ENCODE measurements around the gene OR10AD1. TPM values are rescaled to one million over a fixed set of nuclear protein-coding genes. Genes with fewer than 3 reads are reported as not detected.

OR10AD1 gene, protein sequence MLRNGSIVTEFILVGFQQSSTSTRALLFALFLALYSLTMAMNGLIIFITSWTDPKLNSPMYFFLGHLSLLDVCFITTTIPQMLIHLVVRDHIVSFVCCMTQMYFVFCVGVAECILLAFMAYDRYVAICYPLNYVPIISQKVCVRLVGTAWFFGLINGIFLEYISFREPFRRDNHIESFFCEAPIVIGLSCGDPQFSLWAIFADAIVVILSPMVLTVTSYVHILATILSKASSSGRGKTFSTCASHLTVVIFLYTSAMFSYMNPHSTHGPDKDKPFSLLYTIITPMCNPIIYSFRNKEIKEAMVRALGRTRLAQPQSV
- not detected for total RNA-seq

DNA sequence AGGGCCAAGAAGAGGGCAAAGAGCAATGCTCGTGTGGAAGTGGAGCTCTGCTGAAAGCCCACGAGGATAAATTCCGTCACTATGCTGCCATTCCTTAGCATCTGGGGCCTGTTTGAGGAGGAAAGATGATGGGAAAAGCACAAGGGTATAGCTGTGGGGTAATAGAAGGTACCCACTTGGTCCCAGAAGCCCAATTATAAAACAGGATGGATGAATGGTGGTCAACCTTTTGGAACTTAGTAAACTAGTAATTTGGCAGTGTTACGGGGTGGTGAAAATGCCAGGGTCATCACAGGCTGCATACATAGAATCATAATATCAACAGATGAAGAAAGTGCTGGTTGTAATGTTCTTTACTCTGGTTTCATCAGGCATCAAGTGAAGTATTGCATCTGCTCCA, at the start of gene OR10AD1:
Gene OR10AD1, minus strand, starts transcription at position 101 of the 400 bp plus-strand sequence. Its CDS starts 0 bp downstream, at position 101.

DNA sequence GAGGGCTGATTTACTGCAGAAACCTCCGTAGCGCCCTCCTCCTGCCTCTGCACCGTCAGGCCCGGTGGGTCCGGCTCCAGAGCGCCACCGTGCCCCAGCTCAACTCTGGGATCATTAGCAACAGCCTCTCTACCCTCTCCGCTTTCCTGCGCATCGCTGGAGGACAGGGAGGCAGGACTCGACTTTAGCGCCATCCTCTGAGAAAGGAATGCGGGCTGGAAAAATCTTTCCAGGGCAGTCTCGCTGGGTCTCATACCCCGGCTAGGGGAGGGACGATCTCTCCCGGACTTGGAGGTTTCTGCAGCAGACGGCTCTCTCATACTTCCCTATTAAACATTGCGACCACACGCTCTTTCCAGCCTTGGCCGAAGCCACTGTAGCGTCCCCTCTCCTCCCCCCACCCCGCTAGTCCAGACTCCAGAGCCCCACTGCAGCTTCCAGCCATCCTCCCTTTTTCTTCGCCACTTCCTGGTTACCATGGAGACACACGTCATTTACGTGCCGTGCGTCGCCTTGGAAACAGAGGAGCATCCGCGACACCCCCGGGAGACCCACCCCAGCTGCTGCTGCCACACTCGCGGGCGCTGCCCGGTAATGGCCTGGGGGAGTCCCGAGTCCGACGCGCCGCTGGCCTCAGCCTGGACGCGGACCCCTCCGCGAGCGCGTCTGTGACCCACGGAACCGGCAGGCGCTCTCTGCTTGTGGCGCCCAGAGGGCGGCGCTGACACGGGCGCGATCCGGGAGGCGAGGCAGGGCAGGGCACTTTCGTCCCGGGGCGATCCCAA, 19.8 kb downstream of the OR10AD1 start, which contains the start of gene CCDC184:
Gene CCDC184, plus strand, starts transcription at position 554 of the 785 bp plus-strand sequence. CDS start 479 bp downstream, outside the sequence.

DNA sequence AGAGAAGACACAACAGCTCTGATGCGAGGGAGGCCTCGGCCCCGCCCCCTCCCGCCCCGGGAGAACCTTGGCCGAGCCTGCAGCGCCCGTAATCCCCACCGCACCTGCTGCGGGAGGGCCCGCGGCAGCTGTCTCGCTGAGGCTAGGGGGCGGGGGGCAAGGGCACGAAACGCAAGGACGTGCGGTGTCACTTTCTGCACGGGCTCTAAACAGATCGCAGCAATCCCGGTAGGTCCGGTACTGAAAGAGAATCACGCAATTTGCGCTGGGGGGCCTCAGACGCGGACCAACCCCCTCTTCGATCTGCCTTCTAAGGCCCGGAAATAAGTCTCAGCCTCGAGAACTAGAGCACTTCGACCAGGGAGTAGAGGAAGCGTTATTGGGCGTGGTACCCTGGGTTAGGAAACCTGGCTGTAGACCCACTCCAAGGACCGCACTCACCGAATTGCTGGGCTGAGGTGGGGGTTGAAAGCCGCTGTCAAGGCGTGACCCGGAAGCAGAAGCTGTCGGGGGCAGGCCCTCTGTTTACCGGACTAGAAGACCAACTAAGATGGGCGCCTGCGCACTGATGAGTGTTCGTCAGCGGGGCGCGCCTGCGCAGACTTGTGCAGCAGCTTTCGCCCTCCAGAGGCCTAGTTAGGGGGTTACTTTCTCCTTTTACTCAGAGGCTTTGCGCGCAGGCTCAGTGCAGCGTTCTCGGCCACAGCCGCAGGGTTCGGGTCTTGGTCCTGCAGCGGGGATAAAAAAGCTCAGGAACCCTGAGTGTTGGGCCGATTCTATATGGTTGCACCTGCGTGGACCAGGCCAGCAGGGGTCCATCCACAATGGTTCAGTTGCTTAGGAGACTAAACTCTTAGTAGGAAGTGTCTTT, 45.8 kb downstream of the OR10AD1 start, which contains the start of gene ASB8:
Gene ASB8, minus strand, starts transcription at position 498 of the 871 bp plus-strand sequence. CDS start 4,019 bp downstream, outside the sequence.

Other genes with a start within 250 kb of the OR10AD1 start
- gene TMEM106C, start 239.7 kb downstream of the OR10AD1 start, total RNA-seq: 100 to 1,000 TPM in 1 of 2 experiments, 10 to 100 TPM in 1; 97.7 to 103 TPM
- not detected for gene COL2A1, start 198.8 kb downstream of the OR10AD1 start, total RNA-seq
- 10 to 100 TPM; 30.1 to 30.4 TPM for gene SENP1, start 97.2 kb downstream of the OR10AD1 start, total RNA-seq
- gene PFKM, start 83.9 kb downstream of the OR10AD1 start, total RNA-seq: 10 to 100 TPM; 17.3 to 19.8 TPM
- 10 to 100 TPM; 45.1 to 45.4 TPM for gene ASB8, start 45.8 kb downstream of the OR10AD1 start, total RNA-seq
- under 1 TPM; 0.22 to 0.45 TPM for gene CCDC184, start 19.6 kb downstream of the OR10AD1 start, total RNA-seq
- 10 to 100 TPM; 24.8 to 30.1 TPM for gene ZNF641, start 147.6 kb upstream of the OR10AD1 start, total RNA-seq

Data from activated naive CD4-positive, alpha-beta T cell treated with anti-CD3 and anti-CD28 coated beads, Interleukin-2, amount 10 ng/mL, durations not matched to agents 5 hours and 36 hours (primary cell).